Measurements from ENCODE around the gene UGT1A7. TPM values are rescaled to one million over a fixed set of nuclear protein-coding genes. Genes with fewer than 3 reads are reported as not detected.
A peak's percentile ranks its signal among the peaks of the same experiment; 100 is the strongest.

Gene UGT1A7
- polyA plus RNA-seq, 1 donor (not counting 4 experiments of a cell fraction or from before 2014, with no cell fraction given): 0.87 TPM

- H3K9ac ChIP-seq (ENCODE audit: control insufficient read depth, extremely low read depth, insufficient read depth, low read length): peak within 1 kb of the TSS; percentile 88
- H4K20me1 ChIP-seq (ENCODE audit: control insufficient read depth, extremely low read depth, insufficient read depth, low read length): no peaks in the 10 kb centered on the region
- H3K9me1 ChIP-seq (ENCODE audit: control insufficient read depth, extremely low read depth, insufficient read depth, low read length): no peaks in the 10 kb centered on the region
- H3K4me3 ChIP-seq (ENCODE audit: control insufficient read depth in 2 of 3, extremely low read depth in 1 of 3, insufficient read depth in 2 of 3, low read depth in 1 of 3, low read length in 3 of 3): peak within 1 kb of the TSS; percentile 56 to 86 (median 83)
- H3K4me2 ChIP-seq (ENCODE audit: control insufficient read depth, extremely low read depth, insufficient read depth, low read depth, low read length): peak within 1 kb of the TSS; percentile 97
- H3K27me3 ChIP-seq (ENCODE audit: control insufficient read depth, extremely low read depth, insufficient read depth, low read length): no peaks in the 10 kb centered on the region
- peak within 1 kb of the TSS; percentile 95 for H3K27ac ChIP-seq (ENCODE audit: control insufficient read depth, insufficient read depth, low read length)
- no peaks in the 10 kb centered on the region for H3K9me3 ChIP-seq (ENCODE audit: control insufficient read depth, low read depth, low read length)
- dilution Hi-C loops (cut with MboI; ENCODE audit: extremely low pct_ligation_motif_present, low sequenced_read_pairs): no loop called here
- H3K4me1 ChIP-seq (ENCODE audit: control insufficient read depth, extremely low read depth, insufficient read depth, low read length): peaks cover 55% of the 10 kb centered on the region
- peaks cover 0 to 5% of the 10 kb centered on the region in 2 experiments for H3K36me3 ChIP-seq (ENCODE audit: control insufficient read depth in 2 of 2, extremely low read depth in 1 of 2, insufficient read depth in 2 of 2, low read length in 2 of 2)
- DNase-seq (ENCODE audit: low read depth, low spot score) (no peak), FAIRE-seq (no peak)
- no peak within 1 kb of the TSS for H2AFZ ChIP-seq (ENCODE audit: control insufficient read depth, low read length)
- TF ChIP-seq EZH2 (IDR thresholded peaks at IDR 0.05; ENCODE audit: low read length) (no peak), CTCF (optimal IDR thresholded peaks at IDR 0.05 in 1 of 3, IDR thresholded peaks at IDR 0.05 in 1 of 3, conservative IDR thresholded peaks at IDR 0.05 in 1 of 3; ENCODE audit: extremely low read depth in 1 of 3, insufficient read depth in 2 of 3, low read length in 3 of 3) (no peak)
- H3K79me2 ChIP-seq (ENCODE audit: control insufficient read depth, insufficient read depth, low read length): peaks cover 58% of the 10 kb centered on the region
Measured at GRCh38 chr2:233692648-233693047, 10.9 kb downstream of the UGT1A7 start, which contains the start of gene UGT1A6. Gene UGT1A6, plus strand, starts transcription at chr2:233692890. Its CDS starts 115 bp downstream, at chr2:233693005.

GRCh38 chr2:233693963-233694362 lies 12.3 kb downstream of the UGT1A7 start:
- peak overlapping the region; percentile 97 for H3K4me2 ChIP-seq (ENCODE audit: control insufficient read depth, extremely low read depth, insufficient read depth, low read depth, low read length)
- peaks cover 0 to 12% of the 10 kb centered on the region in 2 experiments for H3K36me3 ChIP-seq (ENCODE audit: control insufficient read depth in 2 of 2, extremely low read depth in 1 of 2, insufficient read depth in 2 of 2, low read length in 2 of 2)
- peaks cover 59% of the 10 kb centered on the region for H3K4me1 ChIP-seq (ENCODE audit: control insufficient read depth, extremely low read depth, insufficient read depth, low read length)
- no peak overlapping the region for H2AFZ ChIP-seq (ENCODE audit: control insufficient read depth, low read length)
- H3K9me1 ChIP-seq (ENCODE audit: control insufficient read depth, extremely low read depth, insufficient read depth, low read length): no peaks in the 10 kb centered on the region
- peak overlapping the region; percentile 7 to 86 (median 83) for H3K4me3 ChIP-seq (ENCODE audit: control insufficient read depth in 2 of 3, extremely low read depth in 1 of 3, insufficient read depth in 2 of 3, low read depth in 1 of 3, low read length in 3 of 3)
- no peaks in the 10 kb centered on the region for H3K27me3 ChIP-seq (ENCODE audit: control insufficient read depth, extremely low read depth, insufficient read depth, low read length)
- no peak for TF ChIP-seq EZH2 (IDR thresholded peaks at IDR 0.05; ENCODE audit: low read length)
- no peak for TF ChIP-seq CTCF (optimal IDR thresholded peaks at IDR 0.05 in 1 of 3, IDR thresholded peaks at IDR 0.05 in 1 of 3, conservative IDR thresholded peaks at IDR 0.05 in 1 of 3; ENCODE audit: extremely low read depth in 1 of 3, insufficient read depth in 2 of 3, low read length in 3 of 3)
- FAIRE-seq: peak; percentile 77
- no peaks in the 10 kb centered on the region for H3K9me3 ChIP-seq (ENCODE audit: control insufficient read depth, low read depth, low read length)
- no peaks in the 10 kb centered on the region for H4K20me1 ChIP-seq (ENCODE audit: control insufficient read depth, extremely low read depth, insufficient read depth, low read length)
- peak overlapping the region; percentile 95 for H3K27ac ChIP-seq (ENCODE audit: control insufficient read depth, insufficient read depth, low read length)
- peak overlapping the region; percentile 88 for H3K9ac ChIP-seq (ENCODE audit: control insufficient read depth, extremely low read depth, insufficient read depth, low read length)
- dilution Hi-C loops (cut with MboI; ENCODE audit: extremely low pct_ligation_motif_present, low sequenced_read_pairs): no loop called here
- no peak for DNase-seq (ENCODE audit: low read depth, low spot score)
- H3K79me2 ChIP-seq (ENCODE audit: control insufficient read depth, insufficient read depth, low read length): peaks cover 71% of the 10 kb centered on the region
